K562 (cell line): Measurements from ENCODE around the gene VPS35. TPM values are rescaled to one million over a fixed set of nuclear protein-coding genes. Genes with fewer than 3 reads are reported as not detected.

Experiments
- CHD7 ChIP-seq: fragments of 200-600 bp; sonication (generic); IDR thresholded peaks from one replicate; pipeline ENCODE4 v1.6.1; 2012; ENCODE audit warnings: mild to moderate bottlenecking, low read depth, low read length, inconsistent platforms
- E4F1 ChIP-seq: fragments of 250-450 bp; sonication (Bioruptor Pico); IDR thresholded peaks from 2 replicates; pipeline ENCODE4 v1.5.0; 2021; ENCODE audit warnings: mild to moderate bottlenecking, borderline replicate concordance
- HDAC1 ChIP-seq, 2 experiments: fragments of 450-650 bp; IDR thresholded peaks; 2 replicates each; pipeline ENCODE4 v1.6.1; 2016 to 2017; ENCODE audit warnings: inconsistent platforms in 1 of 2, mild to moderate bottlenecking in 1 of 2, moderate library complexity in 1 of 2
- MITF ChIP-seq: IDR thresholded peaks from 2 replicates; pipeline ENCODE4 v1.6.1; 2014; ENCODE audit warnings: antibody characterized with exemption
- PKNOX1 ChIP-seq: fragments of 450-650 bp; IDR thresholded peaks from 2 replicates; pipeline ENCODE4 v1.6.1; 2016
- RNF2 ChIP-seq: sonication (generic); IDR thresholded peaks from 2 replicates; pipeline ENCODE4 v1.6.1; 2016
- SAP30 ChIP-seq: fragments of 200-600 bp; sonication (generic); IDR thresholded peaks from 2 replicates; pipeline ENCODE4 v1.6.1; 2012; ENCODE audit warnings: borderline replicate concordance, low read depth, mild to moderate bottlenecking, moderate library complexity, low read length, control low read depth, inconsistent platforms; ENCODE audit not compliant: insufficient read depth, poor library complexity, severe bottlenecking
- SRSF7 ChIP-seq: fragments of 200-400 bp; formaldehyde crosslinking; optimal IDR thresholded peaks from 2 replicates; pipeline ENCODE3; 2017; ENCODE audit warnings: mild to moderate bottlenecking, low read depth, low read length
- SUPT5H ChIP-seq: fragments of 450-650 bp; IDR thresholded peaks from 2 replicates; pipeline ENCODE4 v1.6.1; 2016
- ZNF184 ChIP-seq: sonication (generic); formaldehyde crosslinking; IDR thresholded peaks from 2 replicates; pipeline ENCODE4 v1.5.0; 2020; ENCODE audit warnings: missing genetic modification reagents
- polyA plus RNA-seq, 8 experiments: library from polyadenylated mRNA; depleted of rRNA in 4 of 8; stranded (reverse) in 5 of 8; unstranded in 3 of 8; fragments of >200 nt; fragmentation: Nextera tagmentation in 2 of 8; fragmentation: Illumina TruSeq in 1 of 8; extraction: Ambion mirVana in 2 of 8; extraction: Trizol in 1 of 8; gene quantifications; 2 replicates each; pipeline versions ENCODE4 v1.2.1 to v1.2.3, GENCODE V29; 2011 to 2014; ENCODE audit warnings: inconsistent platforms in 1 of 8, missing spikeins in 1 of 8
- total RNA-seq, 7 experiments: library from RNA; depleted of rRNA in 6 of 7; stranded (reverse); fragments of >200 nt in 6 of 7; fragmentation: Illumina TruSeq in 2 of 7; extraction: Trizol in 2 of 7; gene quantifications; 2 replicates each; pipeline versions ENCODE4 v1.2.1 to v1.2.3, GENCODE V29; 2011 to 2021; ENCODE audit warnings: low replicate concordance in 1 of 7

Gene VPS35
- total and polyA plus RNA-seq, 9 of the 15 experiments (the other 6 are each of a cell fraction or from before 2014, with no cell fraction given): 32.7 to 131 (median 66.2) TPM

- TF ChIP-seq CHD7 (no peak), SAP30 (peak; percentile 88), SRSF7 (no peak), SUPT5H (peak; percentile 60), PKNOX1 (peak; percentile 99), ZNF184 (CRISPR knock-in tag) (no peak), MITF (0 out of 2 replicates have a peak, but pooled peaks have one; percentile 10), E4F1 (no peak), RNF2 (no peak), HDAC1 (IDR thresholded peaks at IDR 0.05) (peak in 1 of 2 experiments; percentile 92; a peak in 2 of 4 replicates)
These were observed at the start of gene VPS35 (continued) for GRCh38 chr16:46688654-46689364.
